ENCODE results near the gene IGFBP4.

- TF ChIP-seq, protein P1, sequence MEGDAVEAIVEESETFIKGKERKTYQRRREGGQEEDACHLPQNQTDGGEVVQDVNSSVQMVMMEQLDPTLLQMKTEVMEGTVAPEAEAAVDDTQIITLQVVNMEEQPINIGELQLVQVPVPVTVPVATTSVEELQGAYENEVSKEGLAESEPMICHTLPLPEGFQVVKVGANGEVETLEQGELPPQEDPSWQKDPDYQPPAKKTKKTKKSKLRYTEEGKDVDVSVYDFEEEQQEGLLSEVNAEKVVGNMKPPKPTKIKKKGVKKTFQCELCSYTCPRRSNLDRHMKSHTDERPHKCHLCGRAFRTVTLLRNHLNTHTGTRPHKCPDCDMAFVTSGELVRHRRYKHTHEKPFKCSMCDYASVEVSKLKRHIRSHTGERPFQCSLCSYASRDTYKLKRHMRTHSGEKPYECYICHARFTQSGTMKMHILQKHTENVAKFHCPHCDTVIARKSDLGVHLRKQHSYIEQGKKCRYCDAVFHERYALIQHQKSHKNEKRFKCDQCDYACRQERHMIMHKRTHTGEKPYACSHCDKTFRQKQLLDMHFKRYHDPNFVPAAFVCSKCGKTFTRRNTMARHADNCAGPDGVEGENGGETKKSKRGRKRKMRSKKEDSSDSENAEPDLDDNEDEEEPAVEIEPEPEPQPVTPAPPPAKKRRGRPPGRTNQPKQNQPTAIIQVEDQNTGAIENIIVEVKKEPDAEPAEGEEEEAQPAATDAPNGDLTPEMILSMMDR (IDR thresholded peaks at IDR 0.05): no peak
- no peak for TF ChIP-seq POLR2A (IDR thresholded peaks at IDR 0.05)
These were observed 37.9 kb downstream of the IGFBP4 start for GRCh38 chr17:40481106-40481505.

All from sigmoid colon (tissue), 3 donors.